ENCODE data around the gene ENPP3.

The ENPP3 gene

GRCh38 chr6:131770776-131771175 is 133.7 kb downstream of the ENPP3 start:
- no peak for DNase-seq

- no peak for DNase-seq
Observed at GRCh38 chr6:131773284-131773950, 136.3 kb downstream of the ENPP3 start.

- no peak for DNase-seq
Observed at GRCh38 chr6:131775886-131776285, 138.8 kb downstream of the ENPP3 start.

GRCh38 chr6:131776985-131777384 is 139.9 kb downstream of the ENPP3 start:
- DNase-seq, result no peak

- DNase-seq, result no peak
Observed at GRCh38 chr6:131778169-131778568, 141.1 kb downstream of the ENPP3 start.

GRCh38 chr6:131779304-131779703 is 142.2 kb downstream of the ENPP3 start:
- no peak for DNase-seq

- DNase-seq, result no peak
Observed at GRCh38 chr6:131780600-131780999, 143.5 kb downstream of the ENPP3 start.

GRCh38 chr6:131781687-131782086 is 144.6 kb downstream of the ENPP3 start:
- DNase-seq, result no peak

GRCh38 chr6:131782764-131783163 is 145.7 kb downstream of the ENPP3 start:
- DNase-seq, result no peak

GRCh38 chr6:131784561-131784960 is 147.5 kb downstream of the ENPP3 start:
- DNase-seq, result no peak

GRCh38 chr6:131787079-131787478 is 150.0 kb downstream of the ENPP3 start:
- peak; percentile 32 for DNase-seq

GRCh38 chr6:131787766-131788712 is 150.9 kb downstream of the ENPP3 start:
- no peak for DNase-seq

- DNase-seq, result peak; percentile 64
Observed at GRCh38 chr6:131789219-131789618, 152.1 kb downstream of the ENPP3 start.

- no peak for DNase-seq
Observed at GRCh38 chr6:131791476-131791875, 154.4 kb downstream of the ENPP3 start.

- DNase-seq, result peak; percentile 50
Observed at GRCh38 chr6:131792091-131792496, 155.0 kb downstream of the ENPP3 start.

- no peak for DNase-seq
Observed at GRCh38 chr6:131795366-131795765, 158.3 kb downstream of the ENPP3 start.
